DMS53 treated with DMSO at 0.1 percent for 48 hours (cell line): ENCODE measurements around the gene TMC5.
"Not testable (repeated sequence)": the region's sequence is repeated elsewhere in the genome, so short reads cannot be mapped to it uniquely, and the experiment has no call there.

Source experiments
- DNase-seq: peaks from one replicate; lab custom pipeline; 2025; ENCODE audit not compliant: unreplicated experiment; lab: John Stamatoyannopoulos, UW

Gene TMC5, protein sequence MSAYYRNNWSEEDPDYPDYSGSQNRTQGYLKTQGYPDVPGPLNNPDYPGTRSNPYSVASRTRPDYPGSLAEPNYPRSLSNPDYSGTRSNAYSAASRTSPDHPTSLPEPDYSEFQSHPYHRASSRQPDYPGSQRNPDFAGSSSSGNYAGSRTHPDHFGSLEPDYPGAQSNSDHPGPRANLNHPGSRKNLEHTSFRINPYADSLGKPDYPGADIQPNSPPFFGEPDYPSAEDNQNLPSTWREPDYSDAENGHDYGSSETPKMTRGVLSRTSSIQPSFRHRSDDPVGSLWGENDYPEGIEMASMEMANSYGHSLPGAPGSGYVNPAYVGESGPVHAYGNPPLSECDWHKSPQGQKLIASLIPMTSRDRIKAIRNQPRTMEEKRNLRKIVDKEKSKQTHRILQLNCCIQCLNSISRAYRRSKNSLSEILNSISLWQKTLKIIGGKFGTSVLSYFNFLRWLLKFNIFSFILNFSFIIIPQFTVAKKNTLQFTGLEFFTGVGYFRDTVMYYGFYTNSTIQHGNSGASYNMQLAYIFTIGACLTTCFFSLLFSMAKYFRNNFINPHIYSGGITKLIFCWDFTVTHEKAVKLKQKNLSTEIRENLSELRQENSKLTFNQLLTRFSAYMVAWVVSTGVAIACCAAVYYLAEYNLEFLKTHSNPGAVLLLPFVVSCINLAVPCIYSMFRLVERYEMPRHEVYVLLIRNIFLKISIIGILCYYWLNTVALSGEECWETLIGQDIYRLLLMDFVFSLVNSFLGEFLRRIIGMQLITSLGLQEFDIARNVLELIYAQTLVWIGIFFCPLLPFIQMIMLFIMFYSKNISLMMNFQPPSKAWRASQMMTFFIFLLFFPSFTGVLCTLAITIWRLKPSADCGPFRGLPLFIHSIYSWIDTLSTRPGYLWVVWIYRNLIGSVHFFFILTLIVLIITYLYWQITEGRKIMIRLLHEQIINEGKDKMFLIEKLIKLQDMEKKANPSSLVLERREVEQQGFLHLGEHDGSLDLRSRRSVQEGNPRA

DNA sequence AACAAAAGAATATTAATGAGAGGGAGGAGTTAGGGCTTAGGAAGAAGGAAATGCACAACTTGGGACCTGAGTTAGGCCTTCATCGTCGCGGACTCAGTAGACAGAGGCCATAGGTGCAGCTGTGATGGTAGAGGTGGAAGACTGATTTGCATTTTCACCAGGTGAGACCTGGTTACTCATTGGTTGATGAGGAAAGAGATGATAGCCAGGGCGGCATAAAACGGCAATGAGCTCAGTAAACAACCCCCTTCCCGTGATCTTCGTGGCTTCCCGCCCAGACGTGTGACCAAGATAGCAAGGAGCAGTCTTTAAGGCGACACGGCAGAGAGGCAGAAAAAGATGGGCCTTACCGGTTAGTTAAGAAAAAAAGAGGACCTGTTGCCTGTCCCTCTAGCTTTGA is at the start of gene TMC5:
Gene TMC5, plus strand, starts transcription at position 244 of the 400 bp plus-strand sequence. CDS start 22,156 bp downstream, outside the sequence.
- no peak for DNase-seq

DNA sequence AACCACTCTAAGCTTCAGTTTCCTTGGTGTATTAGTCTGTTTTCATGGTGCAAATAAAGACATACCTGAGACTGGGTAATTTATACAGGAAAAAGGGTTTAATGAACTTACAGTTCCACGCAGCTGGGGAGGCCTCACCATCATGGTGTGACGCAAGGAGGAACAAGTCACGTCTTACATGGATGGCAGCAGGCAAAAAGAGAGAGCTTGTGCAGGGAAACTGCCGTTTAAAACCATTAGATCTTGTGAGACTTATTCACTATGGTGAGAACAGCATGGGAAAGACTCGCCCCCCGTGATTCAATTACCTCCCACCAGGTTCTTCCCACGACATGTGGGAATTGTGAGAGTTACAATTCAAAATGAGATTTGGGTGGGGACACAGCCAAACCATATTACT is 45.1 kb upstream of the TMC5 start:
- DNase-seq = not testable (repeated sequence)

DNA sequence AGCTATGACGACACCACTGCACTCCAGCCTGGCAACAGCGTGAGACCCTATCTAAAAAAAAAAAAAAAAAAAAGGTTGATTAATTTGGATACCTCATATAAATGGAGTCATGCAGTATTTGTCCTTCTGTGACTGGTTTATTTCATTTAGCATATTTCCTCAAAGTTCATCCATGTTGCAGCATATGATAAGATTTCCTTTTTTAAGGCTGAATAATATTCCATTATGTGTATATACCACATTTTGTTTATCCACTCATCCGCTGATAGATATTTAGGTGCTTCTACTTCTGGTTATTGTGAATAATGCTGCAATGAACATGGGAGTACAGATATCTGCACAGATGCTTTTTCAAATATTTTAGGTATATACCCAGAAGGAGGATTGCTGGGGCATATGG is 43.3 kb upstream of the TMC5 start:
- DNase-seq = no peak

DNA sequence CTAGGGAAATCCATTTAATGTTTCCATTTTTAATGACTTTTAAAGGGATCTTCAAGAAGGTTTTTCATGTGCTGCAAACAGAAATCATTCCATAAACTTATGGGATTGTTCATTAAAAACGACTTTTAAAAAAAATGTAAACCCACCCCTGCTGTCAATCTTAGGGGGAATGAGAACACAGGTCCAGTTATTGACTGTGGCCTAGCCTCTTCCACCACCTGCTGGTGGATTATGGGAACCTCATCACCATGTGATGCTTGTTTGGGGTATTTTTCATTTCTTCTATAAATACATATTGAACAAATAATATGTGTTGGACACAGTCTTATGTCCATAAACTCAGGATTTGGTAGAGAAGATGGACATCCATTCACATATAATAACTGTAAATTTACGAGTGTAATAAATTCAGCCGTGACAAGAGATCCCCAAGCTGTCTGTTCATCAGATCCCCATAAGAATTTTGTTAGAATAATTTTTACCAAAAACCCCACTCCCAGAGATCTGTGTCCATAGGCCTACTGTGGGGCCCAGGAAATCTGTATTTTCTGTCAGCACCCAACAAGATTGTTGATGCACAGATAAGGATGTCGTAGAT is 42.0 kb upstream of the TMC5 start:
- DNase-seq = peak; percentile 32

DNA sequence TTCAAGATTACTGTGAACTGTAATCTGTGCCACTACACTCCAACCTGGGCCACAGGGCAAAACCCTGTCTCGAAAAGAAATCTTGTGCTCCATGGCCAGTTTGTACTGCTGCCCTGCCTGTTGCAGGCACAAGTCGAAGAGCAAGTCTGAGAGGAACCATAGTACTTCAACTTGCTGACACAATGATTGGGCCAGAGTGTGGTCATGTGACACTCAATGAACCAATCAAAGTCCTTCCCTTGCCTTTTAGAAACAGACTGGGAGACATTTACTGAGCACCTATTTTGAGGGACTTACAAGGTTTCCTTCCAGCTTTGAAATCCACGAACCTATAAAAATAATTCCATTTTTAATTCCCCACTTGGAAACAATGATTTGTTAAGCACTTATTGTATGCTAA is 39.8 kb upstream of the TMC5 start:
- no peak for DNase-seq

DNA sequence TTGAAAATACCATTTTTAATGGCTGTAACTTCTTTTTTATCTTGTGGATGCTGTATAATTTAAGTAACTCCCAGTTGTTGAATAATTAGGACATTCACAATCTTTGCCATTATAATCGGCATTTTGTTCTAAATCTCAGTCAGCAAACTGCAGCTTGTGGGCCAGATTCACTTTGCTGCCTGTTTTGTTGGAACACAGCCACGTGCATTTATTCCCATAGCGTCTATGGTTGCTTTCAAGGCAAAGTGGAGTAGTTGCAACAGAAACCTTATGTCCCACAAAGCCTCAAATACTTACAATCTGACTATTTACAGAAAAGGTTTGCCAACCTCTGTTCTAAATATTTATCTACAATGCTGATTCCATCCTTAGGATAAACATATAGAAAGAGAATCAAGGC is 39.2 kb upstream of the TMC5 start:
- DNase-seq = no peak

DNA sequence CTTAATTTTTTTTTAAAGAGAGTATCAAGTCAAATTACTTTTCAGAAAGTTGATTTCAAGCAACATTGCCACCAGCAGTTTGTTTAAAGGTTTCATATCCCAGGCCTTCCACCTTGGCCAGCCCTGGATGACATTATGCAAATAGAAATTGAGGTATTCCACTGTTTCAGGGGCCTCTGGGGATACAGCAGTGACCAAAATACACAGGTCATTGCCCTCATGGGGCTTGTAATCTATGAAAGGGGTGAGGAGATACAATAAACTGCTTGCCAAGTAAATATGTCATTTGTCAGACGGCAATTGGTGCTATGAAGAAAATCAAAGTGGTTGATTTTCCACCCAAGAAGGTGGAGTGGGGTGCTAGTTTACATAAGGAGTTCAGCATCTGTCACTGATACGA is 37.8 kb upstream of the TMC5 start:
- DNase-seq = no peak

DNA sequence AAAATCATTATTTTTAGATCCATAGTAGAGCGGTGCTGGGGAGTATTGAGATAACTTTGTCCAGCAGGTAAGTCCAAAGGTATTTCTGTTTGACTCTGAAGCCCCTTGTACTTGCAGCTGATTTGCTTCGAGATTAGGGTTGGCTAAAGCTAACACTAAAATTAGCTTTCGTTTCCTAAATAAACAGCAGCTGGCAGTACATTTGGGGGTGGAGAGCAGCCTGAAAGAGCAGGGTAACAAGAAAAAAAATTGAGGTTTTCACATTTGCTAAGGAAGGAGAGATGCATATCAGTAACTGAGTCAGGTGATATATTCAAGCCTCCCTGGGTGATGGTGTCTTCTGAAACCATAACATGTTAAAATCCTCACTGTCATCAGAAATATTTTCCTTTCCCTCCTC is 37.4 kb upstream of the TMC5 start:
- no peak for DNase-seq

DNA sequence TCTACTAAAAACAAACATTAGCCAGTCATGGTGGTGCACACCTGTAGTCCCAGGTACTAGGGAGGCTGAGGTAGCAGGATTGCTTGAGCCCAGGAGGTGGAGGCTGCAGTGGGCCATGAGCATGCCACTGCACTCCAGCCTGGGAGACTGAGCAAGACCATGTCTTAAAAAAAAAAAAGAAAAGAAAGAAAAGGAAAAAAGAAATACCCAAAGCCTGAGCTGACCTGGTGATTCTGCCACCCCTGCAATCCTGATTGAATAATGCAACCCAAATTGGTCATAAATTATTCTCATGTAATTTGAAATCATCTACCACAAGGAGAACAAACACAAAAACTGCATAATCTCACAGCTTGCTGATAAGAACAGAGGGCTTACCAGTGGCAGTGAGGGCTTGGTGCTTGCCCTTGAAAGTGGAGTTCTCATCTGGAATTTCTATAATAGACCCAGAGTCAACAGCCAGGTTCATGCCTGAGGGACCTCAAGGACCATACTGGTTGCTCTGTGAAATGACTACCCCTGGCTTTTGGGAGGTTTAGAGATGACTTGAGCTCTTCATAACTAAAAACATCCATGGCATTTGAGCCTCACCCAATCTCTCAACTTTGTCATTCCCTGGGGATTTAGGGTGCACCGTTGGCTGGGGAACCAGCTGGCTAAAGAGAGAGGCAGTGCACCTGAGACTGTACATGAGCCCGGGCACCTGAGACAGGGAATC is 35.4 kb upstream of the TMC5 start:
- peak; percentile 10 for DNase-seq

DNA sequence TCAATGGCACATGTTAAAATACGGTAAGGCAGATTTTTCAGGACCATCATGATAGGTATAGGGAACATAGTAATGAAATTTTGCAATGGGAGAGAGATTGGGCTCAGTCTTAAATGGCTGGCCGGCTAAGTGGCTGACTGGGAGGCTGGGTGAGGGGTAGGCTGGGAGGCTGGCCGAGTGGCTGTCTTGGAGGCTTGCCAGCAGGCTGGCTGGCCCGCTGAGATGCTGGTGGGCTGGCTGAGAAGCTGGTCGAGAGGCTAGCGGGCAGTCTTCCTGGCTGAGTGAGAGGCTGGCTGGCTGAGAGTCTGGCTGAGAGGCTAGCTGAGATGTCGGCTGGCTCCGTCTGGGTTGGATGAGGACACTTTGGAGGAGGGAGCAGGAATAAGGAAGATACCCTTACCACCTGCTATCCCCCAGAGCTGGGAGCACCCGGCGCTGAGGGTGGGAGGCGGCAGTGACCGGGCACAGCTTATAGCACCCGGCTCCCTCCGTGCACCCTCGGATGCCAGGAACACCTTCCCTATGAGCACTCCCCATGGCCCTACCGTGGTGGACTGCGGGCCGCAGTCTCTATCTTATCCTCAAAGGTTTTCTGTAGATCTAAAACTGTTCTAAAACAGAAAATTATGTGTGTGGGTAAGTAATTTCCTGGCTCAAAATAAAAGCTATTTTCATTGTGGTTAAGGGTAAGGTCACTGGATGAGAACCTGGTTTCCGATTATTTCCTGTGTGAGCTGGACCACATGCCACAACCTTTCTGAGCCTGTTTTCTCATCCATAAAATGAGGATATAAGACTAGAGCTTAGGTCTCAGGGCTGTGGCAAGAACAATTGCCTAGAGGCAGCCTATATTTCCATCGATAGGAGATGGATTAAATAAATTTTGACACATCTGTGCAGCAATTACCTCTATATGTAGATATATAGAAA is 34.5 kb upstream of the TMC5 start:
- no peak for DNase-seq

DNA sequence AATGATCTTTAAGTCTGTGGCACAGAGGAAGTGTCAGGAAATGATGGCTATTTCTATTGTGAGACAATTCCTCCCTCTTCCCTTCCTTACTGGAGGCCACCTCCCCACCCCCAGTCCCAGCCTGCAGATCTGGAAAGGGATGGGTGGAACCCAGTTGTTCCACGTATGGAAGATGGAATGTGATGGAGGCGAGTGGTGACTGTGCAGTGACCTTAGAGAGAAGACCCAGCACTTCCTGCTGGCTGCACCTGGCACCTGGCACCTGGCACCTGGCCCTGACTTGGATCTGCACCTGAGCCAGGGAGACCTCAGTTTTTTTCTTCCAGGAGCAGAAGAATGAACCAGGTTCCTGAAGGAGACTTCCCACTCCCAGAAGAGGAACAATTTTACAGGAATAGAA is 33.0 kb upstream of the TMC5 start:
- peak; percentile 87 for DNase-seq

DNA sequence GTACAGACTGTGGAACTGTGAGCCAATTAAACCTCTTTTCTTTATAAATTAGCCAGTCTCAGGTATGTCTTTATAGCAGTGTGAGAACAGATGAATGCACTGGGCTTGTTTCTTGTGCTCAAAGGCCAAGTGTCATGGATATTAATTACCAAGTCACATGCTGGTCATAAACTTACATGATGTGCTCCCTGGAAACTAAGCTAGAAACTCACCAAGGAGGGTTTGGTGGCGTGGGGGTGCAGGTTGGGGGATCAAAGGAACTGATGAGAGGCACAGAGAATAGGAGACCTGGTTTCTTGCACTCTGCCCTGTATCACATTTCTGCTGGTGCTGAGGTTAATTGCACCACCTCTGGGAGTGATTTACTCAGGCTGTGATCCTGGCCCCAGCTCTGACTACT is 31.2 kb upstream of the TMC5 start:
- DNase-seq = no peak

DNA sequence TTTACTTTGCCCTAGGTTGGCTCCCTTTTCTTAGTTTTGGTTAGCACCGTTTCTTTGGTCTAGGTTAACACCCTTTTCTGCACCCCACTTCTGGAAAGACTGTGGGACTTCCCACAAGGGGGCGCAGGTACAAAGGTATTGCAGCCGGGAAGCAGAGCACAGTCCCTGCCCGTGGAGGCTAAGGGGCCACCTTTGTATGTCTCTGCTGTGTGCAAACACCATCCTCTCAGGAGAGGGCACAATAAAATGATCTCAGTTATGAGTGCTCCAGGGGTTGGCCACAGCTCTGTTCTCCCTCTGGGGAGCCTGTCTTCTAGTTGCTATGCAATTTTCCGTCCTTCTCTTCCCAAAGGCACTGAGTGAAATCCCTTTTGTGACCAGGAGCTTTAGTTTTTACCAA is 28.4 kb upstream of the TMC5 start:
- peak; percentile 61 for DNase-seq

DNA sequence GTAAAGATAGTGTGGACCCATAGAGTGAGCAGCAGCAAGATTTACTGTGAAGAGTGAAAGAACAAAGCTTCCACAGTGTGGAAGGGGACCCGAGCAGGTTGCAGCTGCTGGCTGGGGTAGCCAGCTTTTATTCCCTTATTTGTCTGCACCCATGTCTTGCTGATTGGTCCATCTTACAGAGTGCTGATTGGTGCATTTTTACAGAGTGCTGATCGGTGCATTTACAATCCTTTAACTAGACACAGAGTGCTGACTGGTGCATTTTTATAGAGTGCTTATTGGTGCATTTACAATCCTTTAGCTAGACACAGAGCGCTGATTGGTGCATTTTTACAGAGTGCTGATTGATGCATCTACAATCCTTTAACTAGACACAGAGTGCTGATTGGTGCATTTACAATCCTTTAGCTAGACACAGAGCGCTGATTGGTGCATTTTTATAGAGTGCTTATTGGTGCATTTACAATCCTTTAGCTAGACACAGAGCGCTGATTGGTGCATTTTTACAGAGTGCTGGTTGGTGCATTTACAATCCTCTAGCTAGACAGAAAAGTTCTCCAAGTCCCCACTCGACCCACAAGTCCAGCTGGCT is 26.4 kb upstream of the TMC5 start:
- not testable (repeated sequence) for DNase-seq

DNA sequence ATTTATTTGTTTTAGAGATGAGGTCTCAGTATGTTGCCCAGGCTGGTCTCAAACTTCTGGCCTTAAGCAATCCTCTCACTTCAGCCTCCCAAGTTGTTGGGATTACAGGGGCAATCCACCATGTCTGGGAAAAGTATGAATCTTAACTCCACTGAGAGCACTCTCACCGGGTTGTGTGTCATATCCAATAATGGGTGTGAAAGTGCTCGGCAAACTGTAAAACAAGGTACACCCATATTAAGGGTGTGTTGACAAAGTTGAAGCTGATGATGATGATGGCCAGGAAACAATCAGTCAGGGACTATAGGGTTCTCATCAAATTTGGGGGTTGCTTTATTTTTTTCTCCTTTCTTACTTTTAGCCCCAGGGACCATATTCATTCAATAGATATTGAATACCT is 25.3 kb upstream of the TMC5 start:
- DNase-seq = no peak

DNA sequence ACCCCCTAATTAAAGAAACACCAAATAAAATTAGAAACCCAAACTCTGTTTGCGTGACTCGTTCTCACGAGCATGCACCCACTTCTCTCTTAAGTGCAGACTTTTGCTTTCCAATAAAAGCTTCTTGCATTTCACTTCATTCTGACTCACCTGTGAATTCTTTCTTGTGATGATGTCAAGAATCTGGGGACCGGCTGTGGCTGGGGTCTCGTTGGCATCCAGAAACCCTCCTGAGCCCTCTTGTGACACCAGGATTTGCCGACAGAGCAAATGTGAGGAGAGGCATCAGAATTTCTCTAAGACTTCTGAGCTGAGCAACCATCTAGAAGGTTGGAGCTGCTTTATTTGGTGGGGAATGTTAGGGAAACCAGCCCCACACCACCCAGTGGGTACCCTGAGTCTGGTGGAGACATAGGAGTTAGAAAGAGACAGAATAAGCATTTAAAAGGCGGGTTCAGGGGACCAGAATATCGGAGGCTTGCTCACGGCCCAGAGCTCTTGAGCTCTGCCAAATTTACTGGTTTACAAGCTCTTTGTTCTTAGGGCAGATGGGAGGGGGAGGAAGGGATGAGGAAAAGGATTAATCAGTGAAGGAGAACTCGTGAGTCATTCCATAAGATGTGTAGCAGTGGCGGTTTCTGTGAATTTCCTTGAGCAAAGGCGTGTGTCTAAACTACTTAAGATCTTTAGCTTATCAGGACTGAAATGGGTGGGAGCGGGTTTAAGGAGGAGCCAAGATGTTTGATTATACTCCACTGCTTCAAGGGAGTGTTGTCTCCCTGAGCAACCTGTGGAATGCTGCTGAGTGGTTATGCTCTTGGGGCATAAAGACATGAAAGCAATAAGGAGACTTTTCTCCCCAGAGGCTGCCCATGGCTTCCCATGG is 24.2 kb upstream of the TMC5 start:
- DNase-seq = no peak

DNA sequence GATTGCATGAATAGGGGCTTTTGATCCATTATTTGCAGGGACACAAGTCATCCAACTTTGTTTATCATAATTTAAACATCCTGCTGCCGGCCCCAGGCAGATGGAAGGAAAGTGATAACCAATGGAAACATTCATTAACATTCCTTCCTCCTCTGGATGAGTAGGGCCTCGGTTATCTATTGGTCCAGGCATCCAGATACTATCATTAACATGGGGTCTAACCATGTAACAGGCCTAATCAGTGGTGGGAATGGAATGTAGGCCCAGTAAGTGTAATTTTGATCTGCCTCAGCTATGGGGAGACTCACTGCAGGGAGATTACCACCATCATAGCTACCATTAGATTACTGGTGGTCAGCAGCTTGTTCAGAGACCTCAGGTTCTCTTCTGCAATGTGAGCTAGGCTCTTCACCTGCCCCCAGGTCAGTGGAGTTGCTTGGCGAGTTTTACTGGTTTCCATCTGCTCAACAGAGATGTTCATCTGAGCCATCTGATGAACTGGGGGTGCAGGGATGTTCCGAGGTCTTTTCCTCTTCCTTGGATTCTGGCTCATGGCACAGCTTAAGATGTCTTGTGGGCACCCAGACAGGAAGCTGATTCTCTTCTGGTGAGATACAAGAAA is 21.9 kb upstream of the TMC5 start:
- peak; percentile 51 for DNase-seq

DNA sequence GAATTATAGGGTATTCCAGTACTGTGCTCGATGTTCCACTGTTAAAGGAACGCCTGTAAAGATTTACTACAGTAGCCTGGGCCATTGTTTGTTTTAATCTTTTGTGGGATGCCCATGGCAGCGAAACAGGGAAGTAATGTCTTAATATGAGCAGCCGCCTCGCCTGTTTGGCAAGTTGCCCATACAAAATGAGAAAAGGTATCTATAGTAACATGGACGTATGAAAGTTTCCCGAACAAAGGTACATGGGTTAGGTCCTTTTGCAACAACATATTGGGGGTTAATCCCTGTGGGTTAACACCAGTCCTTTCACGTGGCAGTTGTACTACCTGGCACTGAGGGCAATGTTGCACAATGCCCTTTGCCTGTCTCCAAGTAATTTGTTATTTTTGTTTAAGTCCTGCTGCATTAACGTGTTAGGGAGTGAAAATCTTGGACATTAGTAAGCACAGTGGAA is 21.1 kb upstream of the TMC5 start:
- DNase-seq = peak; percentile 80
